HUES48 (cell line): ENCODE data around the gene PDZD7.
"Not testable (repeated sequence)": the region's sequence is repeated elsewhere in the genome, so short reads cannot be mapped to it uniquely, and the experiment has no call there.

ENCODE experiments used
- H3K27ac ChIP-seq: one replicate; pipeline ENCODE4 v1.7.0; 2013; ENCODE audit warnings: low read depth, low read length, inconsistent platforms
- H3K27me3 ChIP-seq: 2 replicates; pipeline ENCODE4 v1.6.1; 2013; ENCODE audit warnings: mild to moderate bottlenecking, low read length; ENCODE audit not compliant: control insufficient read depth, insufficient read depth
- H3K36me3 ChIP-seq: 2 replicates; pipeline ENCODE4 v1.6.1; 2013; ENCODE audit warnings: low read length; ENCODE audit not compliant: control insufficient read depth, insufficient read depth
- H3K4me1 ChIP-seq: 2 replicates; pipeline ENCODE4 v1.6.1; 2013; ENCODE audit warnings: mild to moderate bottlenecking, low read length; ENCODE audit not compliant: control insufficient read depth, insufficient read depth
- H3K4me3 ChIP-seq: 2 replicates; pipeline ENCODE4 v1.5.1; 2013; ENCODE audit warnings: mild to moderate bottlenecking, low read depth, low read length
- H3K9ac ChIP-seq: 2 replicates; pipeline ENCODE4 v1.6.1; 2013; ENCODE audit warnings: mild to moderate bottlenecking, low read depth, low read length, moderate library complexity
- H3K9me3 ChIP-seq: 2 replicates; pipeline ENCODE4 v1.6.1; 2013; ENCODE audit warnings: low read length; ENCODE audit not compliant: control insufficient read depth, insufficient read depth

The PDZD7 gene

GRCh38 chr10:101038484-101038883, 7.6 kb upstream of the PDZD7 start:
- Histone ChIP-seq H3K4me1 (peaks cover 8% of the 10 kb centered on the region), H3K27me3 (peaks cover 25% of the 10 kb centered on the region), H3K9me3 (no peaks in the 10 kb centered on the region), H3K36me3 (no peaks in the 10 kb centered on the region), H3K4me3 (no peak overlapping the region), H3K9ac (no peak overlapping the region), H3K27ac (no peak overlapping the region)

GRCh38 chr10:101036726-101037125, 5.8 kb upstream of the PDZD7 start:
- Histone ChIP-seq H3K27me3 (peaks cover 38% of the 10 kb centered on the region), H3K27ac (no peak overlapping the region), H3K9me3 (no peaks in the 10 kb centered on the region), H3K9ac (no peak overlapping the region), H3K4me3 (no peak overlapping the region), H3K4me1 (peaks cover 9% of the 10 kb centered on the region), H3K36me3 (no peaks in the 10 kb centered on the region)

- H3K27ac ChIP-seq: no peak overlapping the region
- H3K36me3 ChIP-seq: no peaks in the 10 kb centered on the region
- no peak overlapping the region for H3K4me3 ChIP-seq
- H3K4me1 ChIP-seq: peaks cover 15% of the 10 kb centered on the region
- H3K9ac ChIP-seq: no peak overlapping the region
- peaks cover 44% of the 10 kb centered on the region for H3K27me3 ChIP-seq
- no peaks in the 10 kb centered on the region for H3K9me3 ChIP-seq
Measured at GRCh38 chr10:101035916-101036702, 5.2 kb upstream of the PDZD7 start.

GRCh38 chr10:101035314-101035713, 4.4 kb upstream of the PDZD7 start:
- no peak overlapping the region for H3K9ac ChIP-seq
- H3K36me3 ChIP-seq: no peaks in the 10 kb centered on the region
- no peak overlapping the region for H3K27ac ChIP-seq
- peaks cover 16% of the 10 kb centered on the region for H3K4me1 ChIP-seq
- H3K9me3 ChIP-seq: no peaks in the 10 kb centered on the region
- peaks cover 47% of the 10 kb centered on the region for H3K27me3 ChIP-seq
- H3K4me3 ChIP-seq: no peak overlapping the region

- H3K9ac ChIP-seq, H3K27ac ChIP-seq: not testable (repeated sequence)
- peaks cover 26% of the 10 kb centered on the region for H3K4me1 ChIP-seq
Measured at GRCh38 chr10:101034404-101034803, 3.5 kb upstream of the PDZD7 start.

GRCh38 chr10:101033276-101033675, 2.3 kb upstream of the PDZD7 start:
- H3K36me3 ChIP-seq: no peaks in the 10 kb centered on the region
- no peak overlapping the region for H3K4me3 ChIP-seq
- H3K27me3 ChIP-seq: peaks cover 55% of the 10 kb centered on the region
- H3K4me1 ChIP-seq: peaks cover 27% of the 10 kb centered on the region
- H3K27ac ChIP-seq: no peak overlapping the region
- no peaks in the 10 kb centered on the region for H3K9me3 ChIP-seq
- H3K9ac ChIP-seq: no peak overlapping the region

More at GRCh38 chr10:101034404-101034803, 3.5 kb upstream of the PDZD7 start:
- not testable (repeated sequence) for H3K4me3 ChIP-seq, H3K9me3 ChIP-seq, H3K36me3 ChIP-seq
- peaks cover 51% of the 10 kb centered on the region for H3K27me3 ChIP-seq

GRCh38 chr10:101032637-101033224, 1.8 kb upstream of the PDZD7 start:
- Histone ChIP-seq H3K4me3 (peak overlapping the region; percentile 68), H3K9me3 (no peaks in the 10 kb centered on the region), H3K4me1 (peaks cover 27% of the 10 kb centered on the region), H3K27ac (no peak overlapping the region), H3K36me3 (no peaks in the 10 kb centered on the region), H3K27me3 (peaks cover 55% of the 10 kb centered on the region), H3K9ac (no peak overlapping the region)

- Histone ChIP-seq H3K36me3 (no peaks in the 10 kb centered on the region), H3K9me3 (no peaks in the 10 kb centered on the region), H3K9ac (no peak overlapping the region), H3K27me3 (peaks cover 55% of the 10 kb centered on the region), H3K4me1 (peaks cover 27% of the 10 kb centered on the region), H3K4me3 (peak overlapping the region; percentile 68), H3K27ac (no peak overlapping the region)
Measured at GRCh38 chr10:101031796-101032636, 1.1 kb upstream of the PDZD7 start.

- Histone ChIP-seq H3K36me3 (no peaks in the 10 kb centered on the region), H3K27ac (peak overlapping the region; percentile 50), H3K4me1 (peaks cover 27% of the 10 kb centered on the region), H3K9ac (no peak overlapping the region), H3K9me3 (no peaks in the 10 kb centered on the region), H3K4me3 (peak overlapping the region; percentile 68), H3K27me3 (peaks cover 51% of the 10 kb centered on the region)
Measured at GRCh38 chr10:101030496-101031127, 317 bp downstream of the PDZD7 start.

GRCh38 chr10:101029520-101030295, 1.2 kb downstream of the PDZD7 start:
- Histone ChIP-seq H3K36me3 (no peaks in the 10 kb centered on the region), H3K27ac (peak overlapping the region; percentile 50), H3K4me3 (no peak overlapping the region), H3K9me3 (no peaks in the 10 kb centered on the region), H3K9ac (no peak overlapping the region), H3K27me3 (peaks cover 43% of the 10 kb centered on the region), H3K4me1 (peaks cover 27% of the 10 kb centered on the region)
